T-helper 2 cell treated with Interferon-gamma antibody and Interleukin-4, amounts not matched to agents 5 μg/mL and 100 μg/mL, for 36 hours (primary cell): ENCODE results near the gene CD99.
"Not testable (repeated sequence)": the region's sequence is repeated elsewhere in the genome, so short reads cannot be mapped to it uniquely, and the experiment has no call there.

Experiments used
- DNase-seq: peaks from one replicate; pipeline ENCODE4 v3.0.0; 2021; ENCODE audit warnings: low spot score
- H3K27ac Mint-ChIP-seq: one replicate; pipeline ENCODE4 v1.8.0; 2021; ENCODE audit warnings: mild to moderate bottlenecking, mixed read lengths
- H3K27me3 Mint-ChIP-seq: one replicate; pipeline ENCODE4 v1.8.0; 2021; ENCODE audit warnings: low read depth, mixed read lengths
- H3K36me3 Mint-ChIP-seq: one replicate; pipeline ENCODE4 v1.8.0; 2021; ENCODE audit warnings: low read depth, mixed read lengths
- H3K4me1 Mint-ChIP-seq: one replicate; pipeline ENCODE4 v1.8.0; 2021; ENCODE audit warnings: low read depth, mixed read lengths
- H3K4me3 Mint-ChIP-seq: one replicate; pipeline ENCODE4 v1.8.0; 2022; ENCODE audit warnings: mild to moderate bottlenecking, moderate library complexity, mixed read lengths
- H3K9me3 Mint-ChIP-seq: one replicate; pipeline ENCODE4 v1.8.0; 2021; ENCODE audit warnings: mixed read lengths

CD99 gene

DNA sequence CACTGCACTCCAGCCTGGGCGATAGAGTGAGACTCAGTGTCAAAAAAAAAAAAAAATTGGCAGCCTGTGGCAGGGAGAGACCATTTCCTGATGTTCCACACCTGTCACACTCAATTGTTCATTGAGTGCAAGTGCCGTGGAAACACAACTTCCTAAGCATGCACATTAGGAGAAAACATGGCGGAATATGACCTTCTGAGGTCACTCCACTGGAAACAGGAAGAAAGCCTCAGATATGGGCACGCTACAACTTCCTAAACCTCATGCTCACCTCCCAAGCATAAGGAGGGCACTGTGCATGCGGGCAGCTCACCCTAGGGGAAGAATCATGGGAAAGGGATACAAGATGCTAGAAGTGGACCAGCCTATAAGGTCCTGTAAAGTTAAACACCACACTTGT lies 28.5 kb upstream of the CD99 start:
- no peaks in the 10 kb centered on the region for H3K27me3 Mint-ChIP-seq
- no peak overlapping the region for H3K4me3 Mint-ChIP-seq
- H3K9me3 Mint-ChIP-seq, result no peaks in the 10 kb centered on the region
- no peak for DNase-seq
- no peaks in the 10 kb centered on the region for H3K36me3 Mint-ChIP-seq
- H3K4me1 Mint-ChIP-seq, result no peaks in the 10 kb centered on the region
- no peak overlapping the region for H3K27ac Mint-ChIP-seq

DNA sequence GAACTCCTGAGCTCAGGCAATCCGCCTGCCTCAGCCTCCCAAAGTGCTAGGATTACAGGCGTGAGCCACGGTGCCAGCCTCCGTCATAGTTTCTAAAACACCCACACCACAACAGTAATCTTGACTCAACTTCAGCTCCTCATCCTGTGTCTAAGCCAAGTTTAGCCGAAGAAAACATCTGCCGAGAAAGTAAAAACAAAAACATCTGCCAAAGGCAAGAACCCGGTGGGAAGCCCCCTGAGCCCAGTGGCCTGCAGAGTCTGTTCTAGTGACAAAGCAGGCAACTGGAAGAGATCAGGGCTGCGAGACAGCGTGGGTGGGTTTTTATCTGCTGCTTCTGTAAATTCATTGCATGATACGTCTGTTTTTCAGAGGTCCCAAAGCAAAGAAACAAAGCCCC lies 26.6 kb upstream of the CD99 start:
- Mint-ChIP-seq H3K36me3 (no peaks in the 10 kb centered on the region), H3K4me3 (no peak overlapping the region)

DNA sequence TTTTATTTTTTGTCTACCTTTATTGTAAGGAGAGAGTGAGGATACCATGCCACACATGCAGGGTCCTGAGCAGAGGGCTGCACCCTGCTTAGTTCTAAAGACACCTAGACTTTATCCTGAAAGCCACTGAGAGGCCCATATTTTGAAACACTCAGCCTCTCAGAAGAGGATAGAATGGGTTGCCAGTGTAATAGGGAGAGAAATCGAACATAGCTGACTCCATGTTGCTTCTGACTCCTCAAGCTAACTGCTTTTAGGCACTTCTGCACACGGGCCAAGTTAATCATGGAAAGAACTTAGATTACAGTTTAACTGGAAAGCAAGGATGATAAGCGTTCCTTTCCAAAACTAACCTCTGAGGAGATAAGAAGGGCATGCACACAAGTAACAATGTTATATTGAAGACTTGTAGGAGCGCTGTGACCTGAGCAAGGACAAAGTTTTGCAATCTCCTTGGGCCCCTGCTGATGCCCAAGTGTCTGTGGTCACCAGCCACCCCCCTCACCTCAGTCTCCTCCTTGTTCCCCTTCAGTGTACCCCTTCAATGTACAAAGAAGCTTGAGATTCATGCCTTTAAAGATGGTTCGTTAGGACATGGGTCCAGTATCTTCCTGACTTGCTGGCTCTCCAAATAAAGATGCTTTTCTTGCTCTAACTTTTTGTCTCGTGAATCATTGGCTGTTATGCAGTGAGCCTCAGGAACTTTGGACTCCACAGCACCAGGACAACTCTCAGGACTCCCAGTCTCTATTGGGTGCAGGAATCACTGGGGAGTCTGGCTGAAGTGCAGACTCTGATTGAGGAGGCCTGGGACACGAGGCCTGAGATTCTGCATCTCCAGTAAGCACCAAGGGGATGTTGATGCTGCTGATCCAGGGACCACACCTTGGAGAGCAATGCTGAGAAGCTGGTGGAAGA lies 25.4 kb upstream of the CD99 start:
- Mint-ChIP-seq H3K36me3 (no peaks in the 10 kb centered on the region), H3K4me1 (no peaks in the 10 kb centered on the region), H3K27ac (peak overlapping the region; percentile 42)

More for the DNA sequence above, 26.6 kb upstream of the CD99 start:
- no peak for DNase-seq
- H3K4me1 Mint-ChIP-seq, result no peaks in the 10 kb centered on the region
- no peaks in the 10 kb centered on the region for H3K9me3 Mint-ChIP-seq
- no peaks in the 10 kb centered on the region for H3K27me3 Mint-ChIP-seq
- H3K27ac Mint-ChIP-seq, result no peak overlapping the region

DNA sequence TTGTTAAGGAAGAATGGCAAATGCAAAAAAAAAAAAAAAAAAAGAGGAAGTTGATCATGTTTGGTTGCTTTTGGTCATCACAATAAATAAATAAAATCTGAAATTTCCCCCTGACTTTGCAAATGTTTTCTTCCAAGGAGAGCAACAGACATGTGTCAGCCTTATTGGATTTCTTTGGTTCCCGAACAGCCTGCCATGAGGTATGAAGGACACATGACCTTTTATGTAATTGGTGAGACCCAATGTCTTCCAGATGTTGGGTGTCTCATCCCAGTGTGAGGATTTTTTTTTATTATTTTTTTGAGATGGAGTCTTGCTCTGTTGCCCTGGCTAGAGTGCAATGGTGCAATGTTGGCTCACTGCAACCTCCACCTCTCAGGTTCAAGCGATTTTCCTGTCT lies 24.6 kb upstream of the CD99 start:
- H3K27me3 Mint-ChIP-seq, result no peaks in the 10 kb centered on the region
- no peaks in the 10 kb centered on the region for H3K4me1 Mint-ChIP-seq

More for the DNA sequence above, 25.4 kb upstream of the CD99 start:
- Mint-ChIP-seq H3K9me3 (no peaks in the 10 kb centered on the region), H3K27me3 (no peaks in the 10 kb centered on the region), H3K4me3 (no peak overlapping the region)
- no peak for DNase-seq

DNA sequence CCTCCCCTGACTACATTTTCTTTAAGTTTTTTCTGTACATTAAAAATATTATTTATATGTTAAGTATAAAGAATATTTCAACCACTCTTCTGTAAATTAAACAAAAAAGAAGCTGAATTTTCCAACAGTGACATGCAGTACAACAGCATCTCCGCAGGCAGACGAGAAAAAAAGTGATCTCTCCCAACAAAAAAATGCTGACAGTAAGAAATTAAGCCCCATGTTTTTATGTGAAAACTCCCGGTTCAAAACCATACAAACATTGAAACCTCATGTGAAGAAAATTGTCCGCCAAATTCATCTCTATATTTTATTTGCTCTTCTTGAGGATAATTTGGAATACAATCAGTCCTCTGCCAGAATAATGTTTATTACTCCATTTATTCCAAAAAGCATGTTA lies 20.1 kb upstream of the CD99 start:
- Mint-ChIP-seq H3K4me1 (peaks cover 2% of the 10 kb centered on the region), H3K9me3 (no peaks in the 10 kb centered on the region), H3K27ac (no peak overlapping the region), H3K27me3 (no peaks in the 10 kb centered on the region), H3K4me3 (no peak overlapping the region), H3K36me3 (no peaks in the 10 kb centered on the region)
- DNase-seq, result no peak

More for the DNA sequence above, 24.6 kb upstream of the CD99 start:
- H3K9me3 Mint-ChIP-seq, result no peaks in the 10 kb centered on the region
- no peak overlapping the region for H3K4me3 Mint-ChIP-seq
- H3K27ac Mint-ChIP-seq, result no peak overlapping the region
- no peak for DNase-seq
- no peaks in the 10 kb centered on the region for H3K36me3 Mint-ChIP-seq

DNA sequence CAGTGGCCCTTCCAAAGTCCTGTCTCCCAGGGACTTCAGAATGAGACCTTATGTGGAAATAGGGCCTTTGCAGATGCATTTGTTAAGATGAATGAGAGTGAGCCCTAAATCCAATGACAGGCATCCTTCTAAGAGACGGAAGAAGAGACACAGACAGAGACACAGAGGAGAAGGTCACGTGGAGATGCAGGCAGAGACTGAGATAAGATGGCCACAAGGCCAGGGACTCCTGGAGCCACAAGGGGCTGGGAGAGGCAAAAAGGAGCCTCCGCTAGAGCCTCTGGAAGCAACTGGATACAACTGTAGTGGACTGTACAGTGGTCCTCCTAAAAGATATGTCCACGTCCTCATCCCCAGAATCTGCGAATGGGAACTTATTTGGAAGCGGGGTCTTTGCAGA lies 19.0 kb upstream of the CD99 start:
- H3K4me1 Mint-ChIP-seq, result peaks cover 4% of the 10 kb centered on the region
- no peak for DNase-seq
- no peaks in the 10 kb centered on the region for H3K36me3 Mint-ChIP-seq
- H3K27me3 Mint-ChIP-seq, result peaks cover 1% of the 10 kb centered on the region
- H3K27ac Mint-ChIP-seq, result no peak overlapping the region
- no peaks in the 10 kb centered on the region for H3K9me3 Mint-ChIP-seq
- no peak overlapping the region for H3K4me3 Mint-ChIP-seq

DNA sequence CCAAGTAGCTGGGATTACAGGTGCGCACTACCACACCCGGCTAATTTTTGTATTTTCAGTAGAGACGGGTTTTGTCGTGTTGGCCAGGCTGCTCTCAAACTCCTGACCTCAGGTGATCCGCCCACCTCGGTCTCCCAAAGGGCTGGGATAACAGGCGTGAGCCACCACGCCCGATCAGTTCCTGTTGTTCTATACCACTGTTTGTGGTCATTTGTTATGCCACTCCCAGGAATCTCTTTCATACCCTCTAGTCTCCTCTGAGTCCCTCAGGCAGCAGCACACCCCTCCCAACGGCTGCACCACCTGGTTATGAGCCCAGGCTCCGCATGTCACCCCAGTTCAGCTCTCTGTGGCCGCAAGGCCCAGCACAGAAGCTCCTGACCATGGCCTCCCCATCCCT lies 17.5 kb upstream of the CD99 start:
- no peak for DNase-seq
- Mint-ChIP-seq H3K4me1 (peaks cover 4% of the 10 kb centered on the region), H3K9me3 (no peaks in the 10 kb centered on the region), H3K27ac (no peak overlapping the region), H3K27me3 (peaks cover 11% of the 10 kb centered on the region), H3K4me3 (no peak overlapping the region), H3K36me3 (no peaks in the 10 kb centered on the region)

DNA sequence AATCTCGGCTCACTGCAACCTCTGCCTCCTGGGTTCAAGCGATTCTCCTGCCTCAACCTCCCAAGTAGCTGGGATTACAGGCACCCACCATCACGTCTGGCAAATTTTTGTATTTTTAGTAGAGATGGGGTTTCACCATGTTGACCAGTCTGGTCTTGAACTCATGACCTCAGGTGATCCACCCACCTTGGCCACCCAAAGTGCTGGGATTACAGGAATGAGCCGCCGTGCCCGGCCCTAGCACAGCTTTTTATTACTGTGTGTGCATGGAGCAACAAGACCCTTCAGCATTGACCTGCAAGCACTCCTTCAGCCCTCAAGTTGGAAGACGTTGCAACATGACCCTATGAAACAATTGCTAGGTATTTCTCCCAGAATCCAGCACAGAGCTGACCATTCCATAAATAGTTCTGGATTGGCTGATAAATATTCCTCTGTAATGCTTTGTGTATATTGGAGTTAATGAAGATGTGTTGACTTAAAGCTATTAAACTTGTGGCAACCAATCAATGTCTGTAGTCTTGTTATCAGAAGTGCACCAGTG lies 15.4 kb upstream of the CD99 start:
- H3K27me3 Mint-ChIP-seq, result peaks cover 19% of the 10 kb centered on the region

DNA sequence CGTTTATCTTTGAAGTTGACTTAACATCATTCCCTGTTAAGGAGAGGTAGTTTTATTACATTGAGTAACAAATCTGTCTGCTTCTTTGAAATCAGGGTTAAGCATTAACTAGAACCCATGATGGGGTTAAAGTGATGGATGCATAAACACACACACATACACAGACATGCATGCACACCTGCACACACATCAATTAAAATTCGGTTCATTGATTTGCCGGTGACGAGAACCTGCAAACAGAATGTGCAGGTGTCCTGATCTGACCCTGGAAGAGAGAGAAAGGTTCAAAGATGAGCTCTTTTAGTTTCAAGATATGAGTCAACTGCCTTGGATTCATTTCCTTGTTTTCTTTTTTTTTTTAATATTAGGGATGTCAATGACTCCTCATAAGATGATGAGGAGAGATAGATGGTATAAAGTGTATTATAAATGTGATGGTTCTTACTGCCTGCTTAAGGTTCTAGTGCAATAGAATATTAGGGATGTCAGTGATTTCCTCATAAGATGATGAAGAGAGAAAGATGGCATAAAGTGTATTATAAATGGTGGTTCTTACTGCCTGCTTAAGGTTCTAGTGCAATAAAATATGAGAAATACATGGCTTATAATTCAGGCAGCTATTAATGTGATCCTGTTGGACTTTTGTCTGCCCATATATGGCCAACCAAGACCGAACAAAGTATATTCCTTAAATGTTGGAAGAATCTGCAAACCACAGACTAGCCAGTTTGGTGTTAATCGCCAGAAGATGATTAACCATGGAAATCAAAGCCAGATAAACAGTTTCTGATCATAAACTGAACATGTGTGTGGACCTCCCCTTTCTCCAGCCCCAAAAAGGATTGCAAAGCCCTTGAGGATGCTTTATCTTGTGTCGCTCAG lies 14.1 kb upstream of the CD99 start:
- H3K4me1 Mint-ChIP-seq, result peaks cover 4% of the 10 kb centered on the region
- H3K36me3 Mint-ChIP-seq, result no peaks in the 10 kb centered on the region
- H3K27me3 Mint-ChIP-seq, result peaks cover 19% of the 10 kb centered on the region
- H3K4me3 Mint-ChIP-seq, result no peak overlapping the region
- no peaks in the 10 kb centered on the region for H3K9me3 Mint-ChIP-seq
- H3K27ac Mint-ChIP-seq, result no peak overlapping the region
- no peak for DNase-seq

More for the DNA sequence above, 15.4 kb upstream of the CD99 start:
- not testable (repeated sequence) for H3K9me3 Mint-ChIP-seq, DNase-seq, H3K4me1 Mint-ChIP-seq, H3K36me3 Mint-ChIP-seq, H3K27ac Mint-ChIP-seq, H3K4me3 Mint-ChIP-seq

DNA sequence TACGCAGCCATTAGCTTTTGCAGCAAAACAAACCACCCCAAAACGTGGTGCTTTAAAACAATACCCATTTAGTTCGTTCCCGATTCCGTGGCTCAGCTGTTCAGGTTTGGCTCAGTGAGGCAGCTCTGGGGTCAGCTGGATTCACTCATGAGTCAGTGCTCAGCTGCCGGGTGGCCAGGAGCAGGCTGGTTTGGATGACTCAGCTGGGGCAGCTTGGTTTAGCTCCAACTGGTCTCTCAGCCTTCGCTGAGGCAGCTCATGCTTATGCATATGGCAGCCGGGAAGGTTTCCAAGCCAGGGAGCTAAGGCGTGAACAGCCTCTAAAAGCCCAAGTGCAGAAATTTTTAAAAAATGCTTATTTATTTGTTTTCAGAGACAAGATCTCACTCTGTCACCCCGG lies 13.3 kb upstream of the CD99 start:
- Mint-ChIP-seq H3K4me3 (no peak overlapping the region), H3K27ac (no peak overlapping the region), H3K27me3 (peaks cover 19% of the 10 kb centered on the region), H3K4me1 (peaks cover 4% of the 10 kb centered on the region), H3K36me3 (no peaks in the 10 kb centered on the region), H3K9me3 (no peaks in the 10 kb centered on the region)
- no peak for DNase-seq

DNA sequence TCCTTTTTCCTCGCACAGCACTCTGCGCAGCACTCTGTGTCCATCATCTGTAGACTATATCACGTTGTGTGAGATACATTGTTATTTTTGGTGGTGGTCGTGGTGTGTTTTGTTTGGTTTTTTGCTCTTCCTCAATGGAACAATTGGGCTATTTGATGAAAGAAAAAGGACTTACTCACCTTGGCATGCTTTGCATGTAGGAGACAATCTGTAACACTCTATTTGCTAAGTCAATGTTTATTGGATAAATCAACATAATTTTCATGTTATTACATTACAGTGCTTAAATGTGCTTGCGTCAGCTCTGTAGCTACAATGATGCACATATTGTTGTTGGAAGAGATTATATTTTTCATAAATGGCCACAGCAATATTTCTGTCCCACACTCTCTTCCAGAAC lies 12.5 kb upstream of the CD99 start:
- peaks cover 19% of the 10 kb centered on the region for H3K27me3 Mint-ChIP-seq
- no peak for DNase-seq
- no peaks in the 10 kb centered on the region for H3K36me3 Mint-ChIP-seq
- H3K4me3 Mint-ChIP-seq, result no peak overlapping the region
- H3K9me3 Mint-ChIP-seq, result no peaks in the 10 kb centered on the region
- H3K27ac Mint-ChIP-seq, result no peak overlapping the region
- H3K4me1 Mint-ChIP-seq, result peaks cover 4% of the 10 kb centered on the region

DNA sequence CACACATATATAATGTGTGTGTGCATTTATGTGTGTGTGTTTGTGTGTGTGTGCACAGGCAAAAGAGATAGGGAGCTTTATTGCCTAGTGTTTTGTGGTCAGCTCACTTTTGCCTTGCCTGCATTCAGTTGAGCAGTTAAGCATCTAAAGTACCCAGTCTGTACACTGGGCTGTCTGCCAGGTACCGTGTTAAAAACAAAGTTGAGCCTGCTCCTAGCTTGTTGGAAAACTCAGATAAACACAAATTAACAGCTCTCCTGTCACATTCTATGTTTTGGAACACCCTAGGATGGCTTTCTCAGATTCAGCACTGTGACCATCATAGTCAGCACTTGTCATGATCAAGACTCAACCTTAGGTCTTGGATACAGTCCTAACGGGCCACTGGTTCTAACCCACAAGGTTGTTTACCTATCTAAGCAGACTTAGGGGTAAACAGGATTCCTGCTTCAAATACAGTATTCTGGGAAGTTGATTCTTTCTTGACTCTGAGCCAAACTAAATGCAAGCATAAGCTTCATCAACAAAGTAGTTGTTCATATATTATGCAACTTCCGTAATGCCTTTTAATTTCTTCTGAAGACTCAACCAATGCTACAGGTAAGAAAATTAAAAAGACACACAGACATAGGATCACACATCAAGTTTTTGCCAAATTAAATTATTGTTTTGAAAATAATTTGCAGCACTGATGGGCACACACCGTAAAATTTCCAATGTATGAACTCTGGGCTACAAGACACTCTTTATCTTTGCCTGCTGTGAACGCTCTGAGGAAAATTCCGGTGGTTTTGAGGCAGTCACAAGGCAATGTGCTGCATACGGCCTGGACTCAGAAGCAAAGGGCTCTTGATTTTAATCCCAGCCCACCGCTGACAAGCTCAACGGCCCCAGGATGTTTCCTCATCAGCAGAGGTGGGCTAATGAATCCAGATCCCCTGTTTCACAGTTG lies 11.3 kb upstream of the CD99 start:
- no peaks in the 10 kb centered on the region for H3K36me3 Mint-ChIP-seq
- DNase-seq, result no peak
- H3K27ac Mint-ChIP-seq, result no peak overlapping the region
- H3K4me1 Mint-ChIP-seq, result peaks cover 2% of the 10 kb centered on the region
- H3K27me3 Mint-ChIP-seq, result peaks cover 19% of the 10 kb centered on the region
- no peaks in the 10 kb centered on the region for H3K9me3 Mint-ChIP-seq
- H3K4me3 Mint-ChIP-seq, result no peak overlapping the region
